ENCODE results near the gene SIT1.

SIT1 gene

GRCh38 chr9:35682520-35683315 is 32.0 kb upstream of the SIT1 start:
- DNase-seq (ENCODE audit: low spot score) = no peak

- no peak for DNase-seq (ENCODE audit: low spot score)
These were observed 31.3 kb upstream of the SIT1 start for GRCh38 chr9:35682051-35682450.

GRCh38 chr9:35681341-35682002 is 30.7 kb upstream of the SIT1 start:
- DNase-seq (ENCODE audit: low spot score) = no peak

GRCh38 chr9:35680331-35681105 is 29.8 kb upstream of the SIT1 start:
- DNase-seq (ENCODE audit: low spot score) = no peak

DNA sequence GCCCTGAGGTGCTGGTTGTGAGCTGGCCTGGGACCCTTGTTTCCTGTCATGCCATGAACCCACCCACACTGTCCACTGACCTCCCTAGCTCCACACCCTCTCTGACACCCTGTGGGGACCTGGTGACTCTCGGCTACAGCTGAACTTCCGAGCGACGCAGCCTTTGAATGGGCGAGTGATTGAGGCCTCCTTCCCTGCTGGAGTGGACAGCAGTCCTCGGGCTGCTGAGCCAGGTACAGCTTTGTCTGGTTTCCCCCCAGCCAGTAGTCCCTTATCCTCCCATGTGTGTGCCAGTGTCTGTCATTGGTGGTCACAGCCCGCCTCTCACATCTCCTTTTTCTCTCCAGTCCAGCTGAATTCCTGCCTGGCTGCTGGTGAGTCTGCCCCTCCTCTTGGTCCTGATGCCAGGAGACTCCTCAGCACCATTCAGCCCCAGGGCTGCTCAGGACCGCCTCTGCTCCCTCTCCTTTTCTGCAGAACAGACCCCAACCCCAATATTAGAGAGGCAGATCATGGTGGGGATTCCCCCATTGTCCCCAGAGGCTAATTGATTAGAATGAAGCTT is 29.1 kb upstream of the SIT1 start:
- DNase-seq (ENCODE audit: low spot score) = no peak

DNA sequence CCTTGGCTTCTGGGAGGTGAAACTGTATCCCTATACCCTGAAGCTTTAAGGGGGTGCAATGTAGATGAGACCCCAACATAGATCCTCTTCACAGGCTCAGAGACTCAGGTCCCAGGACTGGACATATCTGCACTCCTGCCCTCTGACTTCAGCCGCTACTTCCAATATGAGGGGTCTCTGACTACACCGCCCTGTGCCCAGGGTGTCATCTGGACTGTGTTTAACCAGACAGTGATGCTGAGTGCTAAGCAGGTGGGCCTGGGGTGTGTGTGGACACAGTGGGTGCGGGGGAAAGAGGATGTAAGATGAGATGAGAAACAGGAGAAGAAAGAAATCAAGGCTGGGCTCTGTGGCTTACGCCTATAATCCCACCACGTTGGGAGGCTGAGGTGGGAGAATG is 28.4 kb upstream of the SIT1 start:
- no peak for DNase-seq (ENCODE audit: low spot score)

DNA sequence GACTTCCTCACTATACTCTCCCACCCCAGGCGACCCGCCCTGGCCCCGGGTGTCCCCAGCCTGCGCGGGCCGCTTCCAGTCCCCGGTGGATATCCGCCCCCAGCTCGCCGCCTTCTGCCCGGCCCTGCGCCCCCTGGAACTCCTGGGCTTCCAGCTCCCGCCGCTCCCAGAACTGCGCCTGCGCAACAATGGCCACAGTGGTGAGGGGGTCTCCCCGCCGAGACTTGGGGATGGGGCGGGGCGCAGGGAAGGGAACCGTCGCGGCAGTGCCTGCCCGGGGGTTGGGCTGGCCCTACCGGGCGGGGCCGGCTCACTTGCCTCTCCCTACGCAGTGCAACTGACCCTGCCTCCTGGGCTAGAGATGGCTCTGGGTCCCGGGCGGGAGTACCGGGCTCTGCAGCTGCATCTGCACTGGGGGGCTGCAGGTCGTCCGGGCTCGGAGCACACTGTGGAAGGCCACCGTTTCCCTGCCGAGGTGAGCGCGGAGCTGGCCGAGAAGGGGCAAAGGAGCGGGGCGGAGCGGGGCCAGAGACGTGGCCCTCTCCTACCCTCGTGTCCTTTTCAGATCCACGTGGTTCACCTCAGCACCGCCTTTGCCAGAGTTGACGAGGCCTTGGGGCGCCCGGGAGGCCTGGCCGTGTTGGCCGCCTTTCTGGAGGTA is 25.1 kb upstream of the SIT1 start:
- no peak for DNase-seq (ENCODE audit: low spot score)

GRCh38 chr9:35675204-35675603 is 24.5 kb upstream of the SIT1 start:
- no peak for DNase-seq (ENCODE audit: low spot score)

DNA sequence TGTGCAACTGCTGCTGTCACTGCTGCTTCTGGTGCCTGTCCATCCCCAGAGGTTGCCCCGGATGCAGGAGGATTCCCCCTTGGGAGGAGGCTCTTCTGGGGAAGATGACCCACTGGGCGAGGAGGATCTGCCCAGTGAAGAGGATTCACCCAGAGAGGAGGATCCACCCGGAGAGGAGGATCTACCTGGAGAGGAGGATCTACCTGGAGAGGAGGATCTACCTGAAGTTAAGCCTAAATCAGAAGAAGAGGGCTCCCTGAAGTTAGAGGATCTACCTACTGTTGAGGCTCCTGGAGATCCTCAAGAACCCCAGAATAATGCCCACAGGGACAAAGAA is 23.3 kb upstream of the SIT1 start:
- DNase-seq (ENCODE audit: low spot score) = no peak

GRCh38 chr9:35673132-35674024 is 22.6 kb upstream of the SIT1 start, which contains the start of gene CA9:
TSS of gene CA9 (plus strand) at chr9:35673928. CDS start at chr9:35673960, 32 bp downstream.
- no peak for DNase-seq (ENCODE audit: low spot score)

GRCh38 chr9:35669331-35670145 is 18.8 kb upstream of the SIT1 start:
- DNase-seq (ENCODE audit: low spot score) = no peak

DNA sequence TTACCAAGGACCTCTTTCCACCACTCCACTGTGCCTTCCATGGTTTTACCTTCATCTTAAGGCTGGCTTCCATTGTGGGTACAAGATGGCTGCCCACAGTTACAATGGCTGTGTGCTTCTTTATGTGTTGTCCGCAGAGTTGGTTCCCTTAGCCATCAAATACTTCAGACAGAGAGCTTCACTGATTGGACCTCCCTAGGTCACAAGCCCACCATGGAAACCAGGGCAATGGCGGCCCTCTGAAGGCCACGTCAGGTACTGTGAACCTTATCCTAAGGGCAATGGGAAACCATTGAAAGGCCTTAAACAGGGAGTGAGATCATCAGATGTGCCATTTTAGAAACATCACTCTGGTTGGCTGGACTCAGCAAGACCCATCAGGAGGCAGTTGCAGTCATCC is 17.2 kb upstream of the SIT1 start:
- DNase-seq (ENCODE audit: low spot score) = no peak

DNA sequence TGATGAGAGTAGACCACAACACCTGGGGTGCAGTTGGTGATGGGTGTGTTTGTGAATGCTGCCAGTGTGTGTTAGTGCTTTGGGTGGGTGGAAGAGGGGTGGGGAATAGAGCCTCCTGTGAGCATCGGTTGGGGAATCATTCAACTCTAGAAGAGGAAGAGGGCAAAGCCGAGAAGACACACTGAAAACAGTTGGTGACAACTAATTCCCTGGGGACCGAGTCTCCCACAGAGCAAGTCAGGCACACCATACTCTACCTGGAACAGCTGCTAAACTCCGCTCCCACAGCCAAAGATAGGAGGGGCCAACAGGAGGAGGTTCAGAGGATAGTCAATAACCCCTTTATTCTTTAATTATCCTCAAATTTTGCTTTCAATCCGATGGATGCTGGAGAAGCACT is 15.8 kb upstream of the SIT1 start:
- no peak for DNase-seq (ENCODE audit: low spot score)

DNA sequence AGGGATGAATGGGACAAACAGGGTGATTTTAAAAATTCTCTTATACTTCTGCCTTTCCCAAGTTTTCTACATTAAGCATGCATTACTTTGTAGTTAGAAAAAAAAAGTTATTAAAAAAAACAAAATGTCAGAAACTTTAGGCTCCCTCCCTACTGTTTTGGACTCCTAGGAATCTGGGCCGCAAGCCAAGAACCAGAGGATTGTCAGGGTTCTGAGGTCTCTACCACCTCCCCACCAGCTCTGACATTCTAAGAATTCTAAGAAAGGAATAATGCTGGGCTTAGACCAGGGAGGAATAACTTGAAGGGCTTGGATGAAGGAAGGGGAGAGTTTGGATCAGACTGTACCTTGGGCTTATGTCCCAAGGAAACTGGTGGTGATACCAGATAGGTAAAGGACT is 15.3 kb upstream of the SIT1 start:
- no peak for DNase-seq (ENCODE audit: low spot score)

DNA sequence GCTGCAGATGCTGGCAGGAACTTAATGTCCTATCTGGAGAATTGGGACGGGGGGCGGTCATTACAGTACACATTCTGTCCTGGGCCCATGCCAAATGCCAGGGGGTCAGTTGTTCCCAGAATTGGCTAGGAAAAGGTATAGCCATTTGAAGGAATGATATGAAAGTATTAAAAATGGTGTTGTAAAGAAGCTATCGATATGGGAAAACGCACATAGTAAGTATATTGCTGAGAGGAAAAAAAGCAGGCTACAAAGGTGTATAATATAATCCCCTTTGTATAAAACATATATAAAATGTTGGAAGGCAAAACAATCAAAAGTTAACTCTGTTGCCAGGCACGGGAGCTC is 14.7 kb upstream of the SIT1 start:
- no peak for DNase-seq (ENCODE audit: low spot score)

DNA sequence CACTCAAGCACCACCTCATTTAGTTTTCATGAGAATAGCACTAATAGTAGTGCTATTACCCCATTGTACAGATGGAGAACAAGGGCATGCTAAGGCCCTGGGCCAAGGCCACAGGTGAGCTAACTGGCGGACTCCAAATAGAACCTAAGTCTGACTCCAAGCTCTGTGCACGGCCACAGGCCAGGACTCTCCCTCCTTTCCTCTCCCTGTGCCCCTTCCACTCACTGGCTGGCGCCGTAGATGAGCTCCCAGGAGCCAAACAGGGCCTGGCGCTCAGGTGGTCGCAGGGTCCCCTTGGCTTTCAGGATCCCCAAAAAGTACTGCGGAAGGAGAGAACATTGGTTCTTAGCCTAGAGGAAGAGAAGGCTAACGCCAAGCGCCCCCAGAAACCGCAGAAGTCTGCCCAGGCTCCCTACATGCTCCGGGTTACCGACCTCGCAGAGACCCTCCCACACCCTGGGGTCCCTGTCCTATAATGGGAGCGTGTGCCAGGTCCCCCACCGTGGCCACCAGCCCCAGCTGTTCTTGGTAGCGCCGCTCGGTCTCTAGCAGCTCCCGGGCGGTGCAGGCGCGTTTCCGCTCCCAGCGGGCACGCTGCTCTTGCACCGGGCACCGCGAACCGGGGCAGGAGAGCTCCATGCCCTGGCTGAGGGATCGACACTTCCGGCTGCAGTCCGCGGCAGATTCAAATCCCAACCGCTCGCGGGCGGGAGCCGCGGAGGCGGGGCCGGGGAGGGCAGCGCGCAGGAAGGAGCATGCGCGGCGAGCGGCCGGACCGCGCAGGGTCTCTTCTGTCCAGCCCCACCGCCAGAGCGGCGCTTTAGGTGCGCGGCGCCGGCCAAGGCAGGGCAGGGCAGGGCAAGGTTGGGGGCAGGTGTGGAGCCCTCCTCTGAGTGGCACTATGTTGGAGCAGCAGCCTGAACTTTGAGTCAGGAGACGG is 14.1 kb upstream of the SIT1 start, which contains the start of gene ARHGEF39:
ARHGEF39 (minus strand) TSS at position 665 of the 940 bp plus-strand sequence; CDS start at position 639, 26 bp downstream.
- peak; percentile 82 for DNase-seq (ENCODE audit: low spot score)

DNA sequence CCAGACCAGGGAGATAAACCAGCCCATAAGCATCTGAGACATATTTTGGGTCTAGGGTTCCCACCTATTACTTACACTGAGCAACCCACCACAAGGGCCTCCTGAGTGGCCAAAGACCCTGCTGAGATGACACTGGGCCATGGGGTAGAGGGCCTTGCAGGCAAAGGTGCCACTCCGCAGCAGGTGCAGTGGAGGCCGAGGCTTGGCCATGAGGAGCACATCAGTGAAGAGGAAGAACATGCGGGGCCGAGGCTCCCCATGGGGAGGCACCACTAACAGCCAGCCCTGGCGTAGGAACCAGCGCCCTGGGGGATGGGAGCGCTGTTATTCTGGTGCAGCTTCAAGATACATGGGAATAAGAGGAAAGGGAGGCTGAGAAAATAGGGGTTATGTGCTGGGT is 11.7 kb upstream of the SIT1 start:
- DNase-seq (ENCODE audit: low spot score) = no peak

DNA sequence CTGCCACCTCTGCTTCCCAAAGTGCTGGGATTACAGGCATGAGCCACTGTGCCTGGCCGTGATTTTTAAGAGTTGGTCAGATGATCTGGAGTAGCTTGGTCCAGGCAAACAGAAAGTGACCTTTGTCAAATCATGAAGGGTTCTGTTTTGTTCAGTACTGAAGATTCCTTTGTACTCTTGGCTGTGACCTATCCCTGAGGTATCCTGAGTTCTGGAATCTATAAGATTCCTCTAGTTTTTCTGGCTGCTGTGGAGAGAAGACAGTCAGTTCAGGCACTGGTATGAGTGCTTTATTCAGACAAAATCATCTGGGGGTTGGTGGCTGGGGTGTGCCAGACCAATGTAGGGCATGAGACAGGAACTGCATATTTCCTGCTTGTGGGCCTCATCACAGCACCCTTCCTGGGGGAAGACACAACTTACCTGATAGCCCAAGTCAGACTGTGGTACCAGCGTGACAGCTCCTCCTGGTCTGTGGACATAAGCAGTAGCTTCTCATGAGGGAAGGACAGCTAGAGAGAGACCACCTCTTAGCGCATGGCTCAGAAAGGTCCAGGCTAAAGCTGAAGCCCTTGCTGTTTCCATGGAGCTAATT is 11.1 kb upstream of the SIT1 start:
- no peak for DNase-seq (ENCODE audit: low spot score)

DNA sequence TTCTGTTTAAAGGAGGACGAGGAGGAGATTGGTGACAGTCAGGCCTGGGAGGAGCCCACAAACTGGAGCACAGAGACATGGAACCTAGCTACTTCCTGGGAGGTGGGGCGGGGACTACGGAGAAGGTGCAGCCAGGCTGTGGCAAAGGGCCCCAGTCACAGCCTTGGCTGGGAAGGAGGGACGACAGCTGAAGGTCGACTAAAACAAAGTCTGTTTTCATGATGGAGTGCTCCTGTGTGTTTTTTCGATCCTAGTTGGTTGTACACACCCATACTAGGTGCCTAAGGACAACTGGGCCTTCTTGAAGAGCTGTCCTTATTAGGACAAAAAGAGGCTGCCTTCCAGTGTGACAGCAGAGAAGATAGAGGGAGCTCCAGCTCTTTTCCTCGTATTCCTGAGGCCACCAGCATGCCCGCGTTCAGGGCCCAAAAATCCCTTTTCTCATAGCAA is 10.3 kb upstream of the SIT1 start:
- no peak for DNase-seq (ENCODE audit: low spot score)

All from activated CD4-positive, alpha-beta T cell treated with anti-CD3 and anti-CD28 coated beads, Interleukin-2, Interleukin-4, amounts not matched to agents 100 ng/mL and 50 ng/mL, durations not matched to agents 16 hours and 8 hours (primary cell).